SIG-M5 treated with dmso at 0.1 percent for 504 hours (cell line): ENCODE data around the gene ZNF230.

Source experiments
- DNase-seq: peaks from one replicate; lab custom pipeline; 2025; ENCODE audit not compliant: unreplicated experiment; lab: John Stamatoyannopoulos, UW

ZNF230 gene

DNA sequence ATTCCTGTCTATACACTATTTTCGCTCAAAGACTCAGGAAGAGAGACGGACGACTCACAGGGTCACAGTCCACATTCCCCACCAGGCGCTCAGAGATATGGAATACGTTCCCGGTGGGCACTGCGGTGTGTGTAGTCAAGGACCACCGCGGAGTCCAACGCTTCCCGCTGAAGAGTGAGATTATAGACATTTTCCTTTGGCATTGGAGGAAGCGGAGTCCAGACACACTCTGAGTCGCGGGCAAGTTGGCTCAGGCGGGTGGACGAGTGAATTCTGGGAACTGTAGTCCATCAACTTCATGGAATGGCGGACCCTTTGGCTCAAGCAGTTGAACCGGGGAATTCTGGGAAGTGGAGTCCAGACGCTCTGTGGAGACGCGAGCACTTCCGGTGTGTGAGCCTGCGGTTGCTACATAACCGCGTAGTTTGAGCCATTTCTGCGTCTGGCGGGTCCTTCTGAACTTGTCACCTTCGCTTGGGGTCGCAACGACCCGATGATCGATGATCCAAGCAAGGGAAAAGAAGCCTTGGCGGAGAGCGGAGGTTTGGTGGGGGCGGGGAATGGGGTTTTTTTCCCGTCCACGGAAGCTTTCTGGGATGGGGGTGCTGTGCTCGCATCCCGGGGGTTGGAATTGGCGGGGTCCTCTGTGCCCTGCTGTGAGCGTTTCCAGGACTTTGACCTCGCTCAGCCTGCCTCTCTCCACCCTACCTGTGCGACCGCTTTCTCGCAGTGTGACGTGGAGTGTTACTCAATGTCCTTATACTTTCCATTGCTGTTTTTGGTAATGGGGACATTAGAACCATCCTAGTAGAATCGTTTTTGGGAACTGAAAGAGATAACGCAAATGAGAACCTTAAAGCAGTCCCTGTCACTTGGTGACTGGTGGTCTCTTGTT is at the start of gene ZNF230:
Gene ZNF230 (plus strand): TSS at position 392 of the 895 bp plus-strand sequence. CDS start 4,122 bp downstream, outside the sequence.
- peak; percentile 98 for DNase-seq

DNA sequence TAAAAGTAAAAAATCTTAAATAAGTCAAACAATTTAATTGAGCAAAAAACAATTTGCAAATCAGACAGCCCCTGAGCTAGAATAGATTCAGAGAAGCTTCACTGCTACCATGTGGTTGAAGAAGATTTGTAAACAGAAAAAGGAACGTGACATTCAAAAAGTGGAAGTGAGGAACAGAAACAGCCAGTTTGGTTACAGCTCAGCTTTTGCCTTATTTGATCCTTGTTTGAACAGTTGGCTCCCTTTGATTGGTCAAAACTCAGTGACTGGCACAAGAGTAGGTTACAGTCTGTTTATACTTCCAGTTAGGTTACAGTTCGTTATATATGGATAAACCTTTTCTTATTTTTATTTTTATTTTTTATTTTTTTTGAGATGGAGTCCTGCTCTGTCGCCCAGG is 45.9 kb upstream of the ZNF230 start:
- peak; percentile 23 for DNase-seq

DNA sequence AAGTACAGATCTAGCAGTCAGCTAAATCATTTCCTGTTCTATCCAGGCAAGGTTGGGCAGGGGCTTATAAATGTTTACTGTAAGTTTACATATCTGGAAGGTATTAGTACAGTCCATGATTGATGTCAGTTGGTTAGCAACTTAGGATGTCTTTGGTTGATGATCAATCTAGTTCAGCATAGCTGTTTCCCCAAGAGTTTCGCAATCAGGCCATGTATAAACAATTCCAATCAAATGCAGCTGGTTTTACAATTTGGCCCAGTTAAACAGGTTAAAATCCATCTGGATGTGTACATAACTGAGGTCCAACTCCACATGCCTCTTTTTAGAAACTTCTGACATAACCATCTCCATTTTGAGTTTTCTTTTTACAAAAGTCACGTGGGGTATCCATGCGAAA is 44.9 kb upstream of the ZNF230 start:
- no peak for DNase-seq

DNA sequence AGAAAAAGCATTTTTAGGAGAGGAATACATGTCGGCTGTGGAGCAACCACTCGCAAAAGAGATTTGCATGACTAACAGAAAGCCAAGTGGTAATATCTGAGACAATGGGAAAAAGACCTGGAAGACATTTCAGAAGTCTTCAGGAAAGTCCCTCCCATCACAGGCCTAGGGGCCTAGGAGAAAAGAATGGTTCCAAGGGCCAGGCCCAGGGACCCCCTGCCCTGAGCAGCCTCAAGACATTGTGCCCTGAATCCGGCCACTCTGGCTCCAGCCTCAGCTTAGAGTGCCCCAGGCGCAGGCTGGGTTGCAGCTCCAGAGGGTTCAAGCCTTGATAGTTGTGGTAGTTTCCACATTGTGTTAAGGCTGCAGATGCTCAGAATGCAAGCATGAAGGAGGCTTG is 42.3 kb upstream of the ZNF230 start:
- DNase-seq = no peak

DNA sequence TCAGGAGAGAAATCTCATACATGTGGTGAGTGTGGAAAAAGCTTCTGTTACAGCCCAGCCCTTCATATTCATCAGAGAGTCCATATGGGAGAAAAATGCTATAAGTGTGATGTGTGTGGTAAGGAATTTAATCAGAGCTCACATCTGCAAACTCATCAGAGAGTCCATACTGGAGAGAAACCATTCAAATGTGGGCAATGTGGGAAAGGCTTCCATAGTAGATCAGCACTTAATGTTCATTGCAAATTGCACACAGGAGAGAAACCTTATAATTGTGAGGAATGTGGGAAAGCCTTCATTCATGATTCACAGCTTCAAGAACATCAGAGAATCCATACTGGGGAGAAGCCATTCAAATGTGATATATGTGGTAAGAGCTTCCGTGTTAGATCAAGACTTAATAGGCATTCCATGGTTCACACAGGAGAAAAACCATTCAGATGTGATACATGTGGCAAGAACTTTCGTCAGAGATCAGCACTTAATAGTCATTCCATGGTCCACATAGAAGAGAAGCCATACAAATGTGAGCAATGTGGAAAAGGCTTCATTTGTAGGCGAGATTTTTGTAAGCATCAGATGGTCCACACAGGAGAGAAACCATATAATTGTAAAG is 36.6 kb upstream of the ZNF230 start:
- no peak for DNase-seq

DNA sequence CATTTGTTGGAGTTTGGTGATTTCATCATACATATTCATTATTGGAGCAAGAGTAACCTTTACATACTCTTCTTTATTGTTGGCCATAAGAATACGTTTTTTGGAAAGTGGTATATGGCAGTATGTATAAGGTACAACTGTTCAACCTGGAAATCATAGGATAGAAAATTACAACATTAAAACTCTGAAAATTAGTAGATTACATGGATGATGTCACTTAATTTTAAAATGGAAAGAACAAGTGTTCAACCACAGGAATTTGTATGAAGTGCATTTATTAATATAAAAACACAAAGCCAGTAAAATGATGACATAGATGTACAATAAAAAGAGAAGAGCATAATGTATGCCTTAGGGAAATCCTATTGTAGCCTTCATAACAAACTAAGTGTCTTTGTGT is 26.0 kb upstream of the ZNF230 start:
- no peak for DNase-seq

DNA sequence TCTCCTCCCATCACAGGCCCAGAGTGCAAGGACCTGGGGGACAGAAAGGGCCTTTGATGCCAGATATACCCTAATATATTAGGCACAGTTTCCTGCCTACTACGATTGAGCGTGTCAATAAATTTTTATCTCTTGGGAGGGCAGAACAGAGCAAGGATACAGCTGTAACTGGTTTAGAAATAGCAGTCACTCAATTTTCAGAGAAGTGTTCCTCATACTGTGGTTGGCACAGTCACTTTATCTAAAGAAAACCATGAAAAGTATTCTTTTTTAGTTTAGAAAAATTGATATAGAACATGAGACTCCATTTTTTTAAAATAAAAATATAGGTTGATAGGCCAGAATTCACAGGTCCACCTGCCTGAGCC is 19.2 kb upstream of the ZNF230 start:
- no peak for DNase-seq

DNA sequence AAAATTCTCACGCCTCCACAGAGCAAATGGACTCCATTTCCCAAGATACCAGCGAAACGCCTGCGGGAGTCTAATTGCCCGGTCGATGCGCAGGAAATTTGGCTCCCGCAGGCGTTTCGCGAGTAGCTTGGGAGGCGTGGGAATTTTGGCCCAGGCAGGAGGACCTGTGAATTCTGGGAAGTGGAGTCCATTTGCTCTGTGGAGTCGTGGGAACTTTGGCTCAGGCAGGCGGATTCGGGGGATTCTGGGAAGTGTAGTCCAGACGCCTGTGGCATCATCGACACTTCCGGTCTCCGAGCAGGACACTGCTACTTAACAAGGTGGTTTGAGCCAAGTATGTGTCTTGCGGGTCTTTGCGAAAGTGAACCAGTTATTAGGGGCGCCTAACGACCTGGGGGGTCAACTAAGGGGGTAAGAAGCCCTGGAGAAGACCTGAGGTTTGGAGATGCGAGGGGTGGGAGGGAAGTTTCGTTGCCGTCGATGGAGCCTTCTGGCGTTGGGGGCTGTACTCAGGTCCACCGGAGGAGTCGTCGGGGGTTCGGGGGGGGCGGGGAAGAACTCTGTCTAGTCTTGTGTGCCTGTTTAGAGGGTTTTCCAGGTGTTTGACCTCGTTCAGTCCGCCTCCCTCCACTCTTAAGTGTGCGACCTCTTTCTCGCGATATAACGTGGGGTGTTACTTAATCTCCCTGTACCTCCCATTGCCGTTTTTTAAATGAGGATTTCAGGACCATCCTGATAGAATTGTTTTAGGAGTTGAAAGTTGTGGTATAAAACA is 18.7 kb upstream of the ZNF230 start, which contains the start of gene ZNF155:
Gene ZNF155 (plus strand): TSS at position 277 of the 775 bp plus-strand sequence. CDS start 4,356 bp downstream, outside the sequence.
- DNase-seq = peak; percentile 89

DNA sequence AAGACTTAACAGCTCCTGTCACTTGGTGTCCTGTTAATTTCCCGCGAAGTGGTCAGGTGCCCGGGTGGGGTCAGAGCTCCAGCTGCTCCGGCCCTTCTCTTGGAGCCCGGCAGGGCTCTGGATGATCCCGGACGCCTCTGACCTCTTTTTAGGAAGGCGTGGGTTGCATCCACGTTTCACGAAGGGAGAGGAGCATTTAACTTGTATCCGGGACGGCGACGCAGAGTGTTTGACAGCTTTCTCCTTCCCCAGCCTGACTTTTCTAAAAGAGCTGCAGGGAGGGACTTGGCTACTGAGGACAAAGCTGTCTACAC is 18.1 kb upstream of the ZNF230 start:
- no peak for DNase-seq

DNA sequence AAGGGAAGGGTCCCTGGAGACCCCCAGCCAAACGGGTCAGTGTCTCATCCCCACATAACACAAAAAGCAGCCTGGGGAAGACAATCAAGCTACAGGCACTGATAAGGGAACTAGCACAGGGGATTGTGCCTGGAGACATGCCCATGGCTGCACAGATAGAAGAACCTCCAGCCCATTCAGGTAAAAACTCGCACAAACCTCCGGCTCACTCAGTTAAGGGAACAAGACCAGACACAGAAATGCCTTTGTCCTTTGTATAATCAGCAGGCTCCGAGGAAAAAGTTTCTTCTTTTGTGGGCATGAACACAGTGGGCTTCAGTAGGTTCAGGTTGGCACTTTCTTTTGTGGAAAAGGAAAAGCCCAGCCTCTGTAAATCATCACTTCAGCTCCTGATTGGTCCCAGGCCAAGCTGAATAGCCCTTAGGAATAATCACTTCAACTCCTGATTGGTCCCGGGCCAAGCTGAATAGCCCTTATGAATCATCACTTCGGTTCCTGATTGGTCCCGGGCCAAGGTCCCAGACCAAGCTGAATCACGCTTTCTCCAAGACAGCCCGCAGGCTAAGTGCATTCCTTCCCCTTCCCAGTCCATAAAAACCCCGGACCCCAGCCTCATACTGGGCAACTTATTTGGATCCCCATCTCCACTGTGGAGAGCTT is 5.0 kb upstream of the ZNF230 start:
- DNase-seq = no peak

DNA sequence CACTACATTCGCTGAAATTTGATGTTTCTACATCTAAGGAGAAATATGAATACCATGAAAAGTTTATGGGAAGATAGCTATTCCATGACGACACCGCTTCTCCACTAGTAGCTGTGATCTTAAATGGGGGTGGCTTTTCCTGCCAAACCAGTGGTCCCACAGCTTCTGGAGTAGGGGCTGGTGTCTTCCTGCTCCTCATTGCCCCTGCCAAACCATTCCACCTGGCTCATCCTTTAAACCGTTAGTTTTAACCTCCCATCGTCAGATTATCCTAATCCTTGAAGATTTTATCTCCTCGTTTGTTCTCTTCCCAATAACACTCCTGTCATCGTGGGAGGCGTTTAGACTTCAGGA is 568 bp upstream of the ZNF230 start:
- DNase-seq = no peak

DNA sequence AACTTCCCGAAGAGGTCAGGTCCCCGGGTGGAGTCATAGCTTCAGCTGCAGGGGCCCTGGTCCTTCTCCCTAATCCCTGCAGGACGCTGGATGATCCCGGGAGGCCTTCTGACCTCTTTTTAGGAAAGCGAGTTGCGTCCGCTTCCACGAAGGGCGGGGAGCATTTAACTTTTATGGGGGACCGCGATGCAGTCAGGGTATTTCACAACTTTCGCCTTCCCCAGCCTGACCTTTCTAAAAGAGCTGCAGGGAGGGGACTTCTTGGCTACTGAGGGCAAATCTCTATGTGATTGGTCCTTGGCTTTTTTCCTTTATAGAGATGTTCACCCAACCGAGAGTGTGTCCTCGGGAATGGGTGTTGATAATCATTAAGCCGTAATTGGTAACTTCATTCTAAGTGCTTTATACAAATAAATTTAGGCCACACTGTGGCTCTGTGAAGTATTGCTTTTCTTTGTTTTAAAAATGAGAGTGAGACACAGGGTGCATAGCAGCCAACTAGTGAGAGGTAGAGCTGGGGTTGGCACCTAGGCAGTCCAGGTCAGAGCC is 778 bp downstream of the ZNF230 start:
- peak; percentile 72 for DNase-seq

DNA sequence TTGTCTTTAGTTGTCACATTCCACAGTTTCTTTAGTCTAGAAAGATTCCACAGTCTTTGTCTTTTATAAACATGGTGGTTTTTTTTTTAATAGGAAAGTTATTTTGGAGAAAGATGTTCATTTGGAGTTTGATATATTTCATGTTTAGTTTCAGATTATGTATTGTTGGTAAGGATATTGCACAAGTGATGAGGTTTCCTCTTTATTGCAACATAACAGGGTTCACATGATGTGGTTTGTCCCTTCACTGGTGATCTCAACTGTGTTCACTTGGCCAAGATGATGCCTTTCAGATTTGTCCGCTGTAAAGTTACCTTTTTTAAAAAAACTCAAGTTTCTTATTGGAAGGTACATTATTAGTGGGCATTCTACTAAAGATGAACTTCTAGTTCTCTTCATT is 3.2 kb downstream of the ZNF230 start:
- DNase-seq = peak; percentile 58

DNA sequence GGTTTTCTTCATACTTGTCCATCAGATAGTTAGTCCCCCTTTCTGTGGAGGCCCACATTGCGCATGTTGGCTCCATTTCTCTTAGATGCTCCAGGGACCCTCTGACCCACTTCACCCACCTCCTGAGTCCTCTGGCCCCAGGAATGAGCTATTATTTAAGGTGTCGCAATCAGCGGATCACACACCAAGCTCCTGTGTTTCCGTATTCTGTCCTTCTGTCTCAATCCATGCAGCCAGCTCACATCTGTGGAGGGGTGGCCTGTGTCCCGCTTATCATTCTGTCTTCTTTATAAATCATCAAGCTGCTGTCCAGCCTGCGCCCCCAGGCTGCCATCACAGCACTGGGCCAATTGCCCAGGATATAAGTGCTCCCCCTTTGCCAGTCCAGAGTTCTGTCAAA is 4.7 kb downstream of the ZNF230 start:
- no peak for DNase-seq

DNA sequence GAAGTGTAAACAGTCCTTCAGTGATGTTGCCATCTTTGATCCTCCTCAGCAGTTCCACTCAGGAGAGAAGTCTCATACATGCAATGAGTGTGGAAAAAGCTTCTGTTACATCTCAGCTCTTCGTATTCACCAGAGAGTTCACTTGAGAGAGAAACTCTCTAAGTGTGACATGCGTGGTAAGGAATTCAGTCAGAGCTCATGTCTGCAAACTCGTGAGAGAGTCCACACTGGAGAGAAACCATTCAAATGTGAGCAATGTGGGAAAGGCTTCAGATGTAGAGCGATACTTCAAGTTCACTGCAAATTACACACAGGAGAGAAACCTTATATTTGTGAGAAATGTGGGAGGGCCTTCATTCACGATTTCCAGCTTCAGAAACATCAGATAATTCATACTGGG is 7.7 kb downstream of the ZNF230 start:
- no peak for DNase-seq

DNA sequence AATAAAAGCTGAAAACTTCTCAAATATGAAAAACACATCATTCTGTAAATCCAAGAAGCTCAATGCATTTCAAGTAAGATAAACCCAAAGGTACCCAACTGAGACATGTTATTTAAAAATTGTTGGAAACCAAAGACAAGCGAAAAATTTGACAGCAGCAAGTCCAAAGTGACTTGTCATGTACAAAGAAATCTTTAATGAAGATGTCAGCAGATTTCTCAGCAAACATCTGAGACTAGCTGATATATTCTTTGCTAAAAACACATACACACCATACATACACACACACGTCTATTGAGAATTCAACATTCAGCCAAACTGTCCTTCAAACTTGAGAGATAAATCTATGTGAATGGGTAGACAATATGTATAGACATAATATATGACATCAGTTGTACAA is 16.7 kb downstream of the ZNF230 start:
- DNase-seq = no peak

DNA sequence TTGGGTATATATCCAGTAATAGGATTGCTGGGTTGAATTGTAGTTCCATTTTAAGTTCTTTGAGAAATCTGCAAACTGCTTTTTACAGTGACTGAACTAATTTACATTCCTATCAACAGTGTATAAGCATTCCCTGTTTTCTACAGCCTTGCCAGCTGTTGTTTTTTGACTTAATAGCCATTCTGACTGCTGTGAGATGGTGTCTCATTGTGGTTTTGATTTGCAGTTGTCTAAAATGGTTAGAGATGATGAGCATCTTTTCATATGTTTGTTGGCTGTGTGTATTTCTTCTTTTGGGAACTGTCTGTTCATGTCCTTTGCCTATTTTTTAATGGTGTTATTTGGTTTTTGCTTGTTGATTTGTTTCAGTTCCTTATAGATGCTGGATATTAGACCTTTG is 18.5 kb downstream of the ZNF230 start:
- DNase-seq = no peak

DNA sequence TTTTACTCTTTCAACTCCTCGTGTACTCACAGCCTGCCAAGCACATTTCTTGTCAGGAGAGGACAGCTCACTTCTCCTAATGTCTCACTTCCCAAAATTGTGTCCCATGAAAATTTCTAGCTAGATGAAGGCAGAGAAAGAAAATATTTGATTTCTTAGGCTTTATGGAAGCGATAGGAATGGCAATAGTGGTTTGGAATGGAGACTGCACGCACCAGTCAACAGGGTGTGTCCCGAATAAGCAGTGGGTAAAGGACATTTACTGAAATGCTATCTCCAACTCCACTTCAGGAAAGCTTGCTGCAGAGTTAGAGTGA is 22.1 kb downstream of the ZNF230 start:
- DNase-seq = no peak

DNA sequence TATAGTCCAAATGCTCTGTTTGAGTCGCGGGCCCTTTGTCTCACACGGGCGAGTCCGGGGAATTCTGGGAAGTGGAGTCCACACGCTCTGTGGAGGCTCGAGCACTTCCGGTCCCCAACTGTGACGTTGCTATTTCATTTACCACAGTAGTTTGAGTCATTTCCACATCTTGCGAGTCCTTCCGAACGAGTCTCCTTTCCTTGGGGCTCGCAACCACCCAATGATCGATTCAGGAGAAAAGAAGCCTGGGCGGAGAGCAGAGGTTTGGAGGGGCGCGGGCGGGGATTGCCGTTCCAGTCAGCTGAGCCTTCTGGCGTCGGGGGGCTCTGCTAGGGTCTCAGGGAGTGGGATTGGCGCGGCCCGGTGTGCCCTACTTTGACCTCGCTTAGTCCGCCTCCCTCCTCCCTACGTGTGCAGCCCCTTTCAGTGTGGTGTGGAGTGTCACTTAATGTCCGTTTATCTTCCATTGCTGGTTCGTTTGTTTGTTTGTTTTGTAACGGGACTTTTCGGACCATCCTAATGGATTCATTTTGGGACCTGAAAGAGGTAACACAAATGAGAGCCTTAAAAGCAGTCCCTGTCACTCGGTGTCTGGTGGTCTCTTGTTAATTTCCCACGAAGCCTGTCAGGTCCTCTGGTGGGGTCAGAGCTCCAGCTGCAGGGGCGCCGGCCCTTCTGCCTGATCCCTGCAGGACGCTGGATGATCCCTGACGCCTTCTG is 22.6 kb downstream of the ZNF230 start, which contains the start of gene ZNF222:
Gene ZNF222 (plus strand): TSS at position 163 of the 720 bp plus-strand sequence. CDS start 58 bp downstream, at position 221.
- peak; percentile 90 for DNase-seq

DNA sequence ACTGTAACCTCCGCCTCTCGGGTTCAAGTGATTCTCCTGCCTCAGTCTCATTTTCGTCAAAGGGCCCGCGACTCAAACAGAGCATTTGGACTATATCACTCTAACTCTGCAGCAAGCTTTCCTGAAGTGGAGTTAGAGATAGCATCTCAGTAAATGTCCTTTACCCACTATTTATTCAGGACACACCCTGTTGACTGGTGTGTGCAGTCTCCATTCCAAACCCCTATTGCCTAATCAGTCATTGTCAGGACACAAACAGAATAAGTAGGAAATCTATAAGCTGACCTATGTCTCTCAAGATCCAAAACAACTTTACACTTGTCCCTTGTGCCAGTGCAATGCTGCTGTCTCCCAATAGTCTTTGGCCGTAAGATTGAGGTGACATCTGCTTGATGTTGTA is 23.9 kb downstream of the ZNF230 start:
- DNase-seq = peak; percentile 35
